Kidney (tissue), 14 donors: Measurements from ENCODE around the gene STAG1. TPM values are rescaled to one million over a fixed set of nuclear protein-coding genes. Genes with fewer than 3 reads are reported as not detected.
A peak's percentile ranks its signal among the peaks of the same experiment; 100 is the strongest.
"Not testable (repeated sequence)": the region's sequence is repeated elsewhere in the genome, so short reads cannot be mapped to it uniquely, and the experiment has no call there.

Experiments used
- DNase-seq, 5 donors: peaks; one replicate each; pipeline ENCODE4 v3.0.0-alpha.2; 2013 to 2020
- FAIRE-seq: peaks from 2 replicates; lab custom pipeline; 2012; peaks lifted over from hg19 to GRCh38; lab: Jason Lieb, UNC
- H3K27ac ChIP-seq, 2 donors: one replicate each; pipeline ENCODE4 v1.7.0; 2013; ENCODE audit warnings: low read depth in 2 of 2, low read length in 2 of 2, inconsistent platforms in 1 of 2
- H3K27me3 ChIP-seq: one replicate; pipeline ENCODE4 v1.7.1; 2013; ENCODE audit warnings: low read length, inconsistent platforms; ENCODE audit not compliant: control insufficient read depth, insufficient read depth
- H3K36me3 ChIP-seq, 3 donors: one replicate each; pipeline versions ENCODE4 v1.7.0 to v1.7.1; 2013; ENCODE audit warnings: low read length in 3 of 3, control low read depth in 1 of 3, inconsistent platforms in 1 of 3; ENCODE audit not compliant: insufficient read depth in 3 of 3, control insufficient read depth in 2 of 3
- H3K4me1 ChIP-seq, 3 donors: one replicate each; pipeline versions ENCODE4 v1.7.0 to v1.7.1; 2013; ENCODE audit warnings: low read length in 3 of 3, inconsistent platforms in 1 of 3, low read depth in 1 of 3; ENCODE audit not compliant: control insufficient read depth in 2 of 3, insufficient read depth in 2 of 3
- H3K4me3 ChIP-seq, 3 donors: one replicate each; pipeline versions ENCODE4 v1.7.0 to v1.8.1; 2013; ENCODE audit warnings: low read length in 3 of 3, control low read depth in 1 of 3, inconsistent platforms in 1 of 3
- H3K9ac ChIP-seq, 3 donors: one replicate each; pipeline versions ENCODE4 v1.7.0 to v1.7.1; 2013; ENCODE audit warnings: low read length in 3 of 3, control low read depth in 1 of 3, inconsistent platforms in 1 of 3
- H3K9me3 ChIP-seq, 3 donors: one replicate each; pipeline versions ENCODE4 v1.7.0 to v1.7.1; 2013; ENCODE audit warnings: low read length in 3 of 3, control low read depth in 1 of 3, inconsistent platforms in 1 of 3; ENCODE audit not compliant: control insufficient read depth in 2 of 3, insufficient read depth in 1 of 3
- CTCF ChIP-seq: IDR thresholded peaks from 3 replicates; pipeline ENCODE4 v1.5.1; 2012; ENCODE audit warnings: mild to moderate bottlenecking, moderate library complexity, borderline replicate concordance; ENCODE audit not compliant: insufficient read depth; ENCODE audit errors: extremely low read depth
- intact Hi-C: fragments of 100-400 bp; cut with DNase I; formaldehyde crosslinking; loops from one replicate; pipeline ENCODE4 v1.11.1; 2022
- polyA plus RNA-seq: library from polyadenylated mRNA; stranded (reverse); fragments of 350-450 nt; fragmentation: Illumina TruSeq; extraction: RNeasy Lipid Tissue Mini Kit (QIAGEN cat#74804); gene quantifications from one replicate; pipeline ENCODE4 v1.2.3, GENCODE V29; 2014; ENCODE audit warnings: low read depth, low replicate concordance; ENCODE audit not compliant: insufficient read depth
- total RNA-seq: library from RNA; stranded (reverse); fragmentation: NEBNext Ultra II Directional; extraction: Animal tissue kit (Norgen Biotek cat#: 25700); gene quantifications from one replicate; pipeline ENCODE4 v1.2.1, GENCODE V29; 2021
- donor health status: control.
- donor health status: control.
- donor health status: control.
- donor health status: control.
- donor health status: control.
- donor health status: DM: yes; HTN: yes; CAD: no.
- donor health status: Normal renal cell carcinoma (clear cell type).

Gene STAG1
- total and polyA plus RNA-seq, 2 donors from 2014 or later, result 7.8 to 49.9 TPM

GRCh38 chr3:136559896-136560295 lies 192.3 kb downstream of the STAG1 start:
- Histone ChIP-seq H3K27ac (no peak overlapping the region), H3K36me3 (no peaks in the 10 kb centered on the region), H3K4me1 (peaks cover 0 to 3% (median 0%) of the 10 kb centered on the region in 3 donors), H3K4me3 (no peak overlapping the region), H3K27me3 (no peaks in the 10 kb centered on the region), H3K9ac (no peak overlapping the region), H3K9me3 (no peaks in the 10 kb centered on the region)
- intact Hi-C loops, result no loop called here
- FAIRE-seq (peak; percentile 44), DNase-seq (peak in 1 of 5 donors; percentile 33)
- no peak for TF ChIP-seq CTCF

DNA sequence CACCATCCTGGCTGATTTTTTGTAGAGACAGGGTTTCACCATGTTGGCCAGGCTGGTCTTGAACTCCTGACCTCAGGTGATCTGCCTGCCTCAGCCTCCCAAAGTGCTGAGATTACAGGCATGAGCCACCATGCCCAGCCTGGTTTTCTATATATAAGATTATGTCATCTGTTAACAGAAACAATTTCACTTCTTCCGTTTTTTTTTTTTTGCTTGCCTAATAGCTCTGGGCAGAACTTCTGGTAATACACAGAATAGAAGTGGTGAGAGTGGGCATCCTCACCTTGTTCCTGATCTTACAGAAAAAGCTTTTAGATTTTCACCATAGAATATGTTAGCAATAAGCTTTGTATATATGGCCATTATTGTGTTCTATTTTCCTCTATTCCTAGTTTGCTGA lies 202.7 kb downstream of the STAG1 start:
- H3K36me3 ChIP-seq, H3K27ac ChIP-seq, DNase-seq, H3K9me3 ChIP-seq, H3K27me3 ChIP-seq, FAIRE-seq, intact Hi-C loops, H3K4me3 ChIP-seq, H3K9ac ChIP-seq, H3K4me1 ChIP-seq: not testable (repeated sequence)

- Histone ChIP-seq H3K9ac (no peak overlapping the region), H3K27ac (no peak overlapping the region), H3K9me3 (no peaks in the 10 kb centered on the region), H3K4me3 (no peak overlapping the region), H3K36me3 (no peaks in the 10 kb centered on the region), H3K4me1 (no peaks in the 10 kb centered on the region), H3K27me3 (no peaks in the 10 kb centered on the region)
- intact Hi-C loops, result no loop called here
- no peak for DNase-seq
- FAIRE-seq, result no peak
- TF ChIP-seq CTCF, result no peak
Measured at GRCh38 chr3:136547293-136547692, 204.9 kb downstream of the STAG1 start.

GRCh38 chr3:136546720-136547119 lies 205.5 kb downstream of the STAG1 start:
- H3K4me3 ChIP-seq, result no peak overlapping the region
- intact Hi-C loops, result no loop called here
- no peak overlapping the region for H3K27ac ChIP-seq
- no peaks in the 10 kb centered on the region for H3K4me1 ChIP-seq
- no peaks in the 10 kb centered on the region for H3K27me3 ChIP-seq
- no peak overlapping the region for H3K9ac ChIP-seq
- FAIRE-seq, result peak; percentile 70
- TF ChIP-seq CTCF, result no peak
- H3K36me3 ChIP-seq, result no peaks in the 10 kb centered on the region
- H3K9me3 ChIP-seq, result no peaks in the 10 kb centered on the region
- peak in 2 of 5 donors; percentile 18 to 25 for DNase-seq
